Middle frontal gyrus (tissue), 1 donor: ENCODE results near the gene ID4.

Source experiments
- DNase-seq: peaks from one replicate; pipeline ENCODE4 v3.0.0-alpha.2; 2015; ENCODE audit warnings: low spot score; ENCODE audit errors: extremely low spot score

ID4 gene, protein sequence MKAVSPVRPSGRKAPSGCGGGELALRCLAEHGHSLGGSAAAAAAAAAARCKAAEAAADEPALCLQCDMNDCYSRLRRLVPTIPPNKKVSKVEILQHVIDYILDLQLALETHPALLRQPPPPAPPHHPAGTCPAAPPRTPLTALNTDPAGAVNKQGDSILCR

GRCh38 chr6:19836799-19837510 lies at the start of gene ID4:
Gene ID4 (plus strand): TSS chr6:19837370. CDS start chr6:19837755, 385 bp downstream.
- DNase-seq = peak; percentile 56

- DNase-seq = no peak
Measured at GRCh38 chr6:19788686-19789085, 48.5 kb upstream of the ID4 start.

DNA sequence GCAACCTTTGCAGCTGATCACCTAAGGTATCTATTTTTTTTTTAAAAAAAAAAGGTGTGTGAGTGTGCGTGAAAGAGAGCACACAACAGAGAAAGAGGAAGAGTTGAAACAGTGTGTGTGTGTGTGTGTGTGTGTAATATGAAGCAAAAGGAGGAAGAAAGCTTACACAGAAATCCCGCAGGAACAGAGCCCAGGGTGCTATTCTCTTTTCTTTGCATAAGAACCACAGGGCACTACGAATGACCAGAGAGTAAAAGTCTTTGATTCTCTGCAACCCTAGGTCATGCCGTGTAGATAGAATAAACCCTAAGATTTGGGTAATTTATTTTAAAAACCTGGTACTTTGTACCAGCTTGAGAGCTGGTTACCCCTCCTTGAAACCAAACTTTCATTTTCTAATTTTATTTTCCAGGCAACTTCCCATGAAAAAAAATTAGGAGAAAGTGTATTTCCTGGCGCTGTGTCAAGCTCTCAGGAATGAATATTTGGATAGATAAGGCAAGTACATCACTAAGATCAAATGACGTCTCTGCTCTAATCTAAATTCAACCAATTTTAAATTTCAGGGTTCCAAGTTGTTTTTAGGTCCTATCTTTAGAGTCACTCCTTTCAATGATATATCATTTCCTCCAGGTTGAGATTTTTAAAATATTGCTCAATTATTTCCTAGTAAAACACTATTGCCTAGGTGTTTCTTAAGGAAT lies 47.9 kb upstream of the ID4 start:
- DNase-seq = no peak

- DNase-seq = no peak
Measured at GRCh38 chr6:19791267-19791666, 45.9 kb upstream of the ID4 start.

DNA sequence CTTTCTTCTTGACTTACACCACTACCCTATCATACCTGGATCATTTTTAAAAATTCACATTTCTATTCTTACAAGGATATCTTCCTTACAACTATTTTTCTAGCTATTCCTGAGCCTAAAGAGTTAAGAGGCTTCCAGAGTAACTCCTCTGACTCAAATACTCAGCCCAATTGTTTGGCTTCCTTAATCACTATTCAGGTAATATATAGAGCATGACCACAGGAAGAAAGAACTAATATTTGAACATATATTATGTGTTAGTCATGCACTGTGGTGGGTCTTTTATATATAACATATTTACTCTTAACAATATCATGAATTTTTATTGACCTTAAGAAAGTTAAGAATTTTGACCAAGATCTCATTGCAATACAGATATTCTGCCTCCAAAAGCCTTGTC lies 42.0 kb upstream of the ID4 start:
- no peak for DNase-seq

GRCh38 chr6:19796452-19796851 lies 40.7 kb upstream of the ID4 start:
- DNase-seq = no peak

GRCh38 chr6:19798362-19798761 lies 38.8 kb upstream of the ID4 start:
- no peak for DNase-seq

- no peak for DNase-seq
Measured at GRCh38 chr6:19802656-19803055, 34.5 kb upstream of the ID4 start.

DNA sequence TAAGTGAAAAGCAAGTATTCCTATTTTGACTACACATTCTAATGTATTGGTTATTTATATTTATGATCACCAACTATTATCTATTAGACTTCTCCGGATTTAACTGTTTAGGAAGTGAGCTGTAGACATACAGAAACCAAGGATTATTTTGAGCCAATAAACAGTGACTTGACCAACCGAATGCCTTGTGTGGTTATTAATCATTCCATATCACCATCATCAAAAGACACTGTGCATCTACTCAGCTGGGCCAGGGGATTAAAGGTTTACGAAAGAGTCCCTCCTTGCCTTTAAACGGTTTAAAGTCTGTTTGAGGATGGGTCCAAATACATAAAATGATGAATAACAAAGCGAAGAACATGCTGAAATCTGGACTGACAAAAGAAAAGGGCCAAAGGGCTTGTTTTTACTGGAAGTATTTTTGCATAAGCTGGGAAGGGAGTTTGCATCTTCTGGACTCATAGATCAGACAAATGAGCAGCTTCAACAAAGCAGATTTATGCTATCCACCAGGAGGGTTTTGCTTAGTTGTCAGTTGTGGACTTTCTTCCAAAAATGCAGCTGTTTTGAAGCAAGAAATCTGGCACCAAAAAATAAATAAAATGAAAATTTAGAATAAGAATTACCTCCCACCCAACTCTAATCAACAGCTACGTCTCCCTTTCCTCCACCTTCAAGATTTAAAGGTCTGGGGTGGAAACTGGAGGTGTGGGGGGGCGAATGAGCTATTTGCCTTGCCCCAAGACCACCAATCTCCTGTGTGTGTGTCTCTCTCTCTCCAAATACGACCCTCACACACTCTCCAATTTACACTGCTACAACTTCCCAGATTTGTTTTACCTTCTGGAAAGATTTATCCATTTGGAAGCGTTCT lies 33.6 kb upstream of the ID4 start:
- DNase-seq = no peak

- DNase-seq = peak; percentile 90
Measured at GRCh38 chr6:19804205-19805128, 32.7 kb upstream of the ID4 start.

DNA sequence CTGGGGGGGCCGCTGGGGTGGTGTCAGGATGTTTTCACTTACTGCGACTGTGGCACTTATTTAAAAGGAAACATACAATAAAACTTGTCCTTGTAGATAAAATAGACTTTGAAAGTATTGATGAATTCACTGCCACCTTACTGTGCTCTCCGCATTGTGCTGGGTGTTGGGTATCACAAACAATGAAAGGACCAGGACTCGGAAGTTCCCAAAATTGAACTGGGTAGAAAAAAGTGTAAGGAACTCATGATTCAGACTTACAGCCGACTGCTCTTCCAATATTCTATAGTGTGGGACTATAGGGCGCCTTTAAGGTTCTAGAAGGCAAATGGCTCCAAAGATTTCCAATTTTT lies 32.1 kb upstream of the ID4 start:
- no peak for DNase-seq

GRCh38 chr6:19806971-19807396 lies 30.2 kb upstream of the ID4 start:
- DNase-seq = no peak

GRCh38 chr6:19811397-19812079 lies 25.6 kb upstream of the ID4 start:
- no peak for DNase-seq

- DNase-seq = no peak
Measured at GRCh38 chr6:19812512-19813119, 24.6 kb upstream of the ID4 start.

- DNase-seq = no peak
Measured at GRCh38 chr6:19818805-19819204, 18.4 kb upstream of the ID4 start.

GRCh38 chr6:19824058-19824807 lies 12.9 kb upstream of the ID4 start:
- DNase-seq = no peak

- DNase-seq = no peak
Measured at GRCh38 chr6:19827247-19827646, 9.9 kb upstream of the ID4 start.

DNA sequence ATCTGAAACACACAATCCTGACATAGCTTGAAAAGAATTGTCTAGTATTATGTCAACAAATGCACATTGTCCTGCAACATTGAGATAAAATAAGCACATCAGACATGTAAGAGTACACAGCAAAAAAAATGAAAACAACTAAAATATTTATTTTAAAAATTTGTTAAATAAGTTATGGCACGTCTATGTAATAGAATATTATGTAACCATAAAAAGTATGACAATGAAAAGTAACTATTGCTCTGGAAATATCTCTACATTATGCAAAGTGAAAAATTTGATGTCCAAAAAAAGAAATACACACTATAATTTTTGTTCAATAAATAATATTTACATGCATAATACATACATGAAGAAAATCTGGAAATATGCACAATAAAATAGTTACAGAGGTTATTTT lies 9.3 kb upstream of the ID4 start:
- DNase-seq = no peak

DNA sequence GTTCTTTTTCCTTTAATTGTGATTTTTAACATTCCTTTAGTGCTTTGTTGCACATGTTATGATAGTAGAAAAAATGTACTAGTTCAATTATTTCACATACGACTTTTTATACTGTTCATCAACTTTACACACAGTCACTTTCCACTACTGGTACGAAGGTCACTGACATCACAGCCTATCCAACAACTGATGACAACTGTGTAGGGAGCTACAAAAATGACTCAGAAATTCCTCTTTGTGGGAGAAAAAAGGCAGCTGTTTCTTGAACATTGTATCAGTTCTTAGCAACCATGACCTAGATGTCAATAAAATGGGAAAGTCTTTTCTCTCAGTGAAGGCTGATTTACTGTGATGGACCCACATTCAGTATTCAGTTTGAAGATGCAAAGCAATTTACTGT lies 7.0 kb upstream of the ID4 start:
- no peak for DNase-seq
